Left hindlimb (tissue), 1 donor: ENCODE measurements around the gene HCCS.
"Not testable (repeated sequence)": the region's sequence is repeated elsewhere in the genome, so short reads cannot be mapped to it uniquely, and the experiment has no call there.

ENCODE experiments used
- DNase-seq: peaks from one replicate; pipeline ENCODE4 v3.0.0-alpha.2; 2018

Gene HCCS

GRCh38 chrX:11111037-11111851, at the start of gene HCCS:
TSS of gene HCCS (plus strand) at chrX:11111332. CDS start at chrX:11112061, 729 bp downstream.
- peak; percentile 89 for DNase-seq

- DNase-seq: no peak
Measured at GRCh38 chrX:11064276-11064675, 46.9 kb upstream of the HCCS start.

GRCh38 chrX:11064851-11065600, 46.1 kb upstream of the HCCS start:
- DNase-seq: no peak

- no peak for DNase-seq
Measured at GRCh38 chrX:11066812-11067211, 44.3 kb upstream of the HCCS start.

GRCh38 chrX:11073381-11073780, 37.8 kb upstream of the HCCS start:
- DNase-seq: no peak

GRCh38 chrX:11080741-11081305, 30.3 kb upstream of the HCCS start:
- DNase-seq: no peak

- peak; percentile 37 for DNase-seq
Measured at GRCh38 chrX:11081511-11081910, 29.6 kb upstream of the HCCS start.

GRCh38 chrX:11085305-11085704, 25.8 kb upstream of the HCCS start:
- no peak for DNase-seq

GRCh38 chrX:11089802-11090201, 21.3 kb upstream of the HCCS start:
- no peak for DNase-seq

GRCh38 chrX:11097933-11098332, 13.2 kb upstream of the HCCS start:
- no peak for DNase-seq

- DNase-seq: no peak
Measured at GRCh38 chrX:11099465-11099864, 11.7 kb upstream of the HCCS start.

GRCh38 chrX:11100281-11101035, 10.7 kb upstream of the HCCS start:
- DNase-seq: peak; percentile 68

- DNase-seq: no peak
Measured at GRCh38 chrX:11103006-11103405, 8.1 kb upstream of the HCCS start.

- no peak for DNase-seq
Measured at GRCh38 chrX:11103751-11104150, 7.4 kb upstream of the HCCS start.

- DNase-seq: no peak
Measured at GRCh38 chrX:11105080-11105479, 6.1 kb upstream of the HCCS start.

GRCh38 chrX:11108253-11108941, 2.7 kb upstream of the HCCS start:
- DNase-seq: no peak

GRCh38 chrX:11109968-11110367, 1.2 kb upstream of the HCCS start:
- no peak for DNase-seq

GRCh38 chrX:11111947-11112346, 815 bp downstream of the HCCS start:
- DNase-seq: no peak

- DNase-seq: no peak
Measured at GRCh38 chrX:11113731-11114130, 2.6 kb downstream of the HCCS start.

GRCh38 chrX:11117745-11118144, 6.6 kb downstream of the HCCS start:
- no peak for DNase-seq

- no peak for DNase-seq
Measured at GRCh38 chrX:11119313-11119943, 8.3 kb downstream of the HCCS start.

GRCh38 chrX:11123087-11123486, 12.0 kb downstream of the HCCS start:
- DNase-seq: not testable (repeated sequence)
